Central memory CD4-positive, alpha-beta T cell (primary cell): ENCODE measurements around the gene MRPL46.
"Not testable (repeated sequence)": the region's sequence is repeated elsewhere in the genome, so short reads cannot be mapped to it uniquely, and the experiment has no call there.

Experiments
- DNase-seq: peaks from one replicate; pipeline ENCODE4 v3.0.0; 2022

Gene MRPL46

GRCh38 chr15:88440021-88440420, 27.2 kb downstream of the MRPL46 start:
- DNase-seq, result no peak

- no peak for DNase-seq
These were observed 29.0 kb downstream of the MRPL46 start for GRCh38 chr15:88438181-88438580.

- DNase-seq, result not testable (repeated sequence)
These were observed 33.1 kb downstream of the MRPL46 start for GRCh38 chr15:88434106-88434505.

GRCh38 chr15:88433046-88433685, 34.0 kb downstream of the MRPL46 start:
- DNase-seq, result no peak

GRCh38 chr15:88431441-88431840, 35.7 kb downstream of the MRPL46 start:
- no peak for DNase-seq

GRCh38 chr15:88430051-88430450, 37.1 kb downstream of the MRPL46 start:
- no peak for DNase-seq

GRCh38 chr15:88428805-88429605, 38.2 kb downstream of the MRPL46 start:
- no peak for DNase-seq

GRCh38 chr15:88428053-88428452, 39.1 kb downstream of the MRPL46 start:
- DNase-seq, result no peak

- DNase-seq, result no peak
These were observed 40.9 kb downstream of the MRPL46 start for GRCh38 chr15:88426304-88426703.

GRCh38 chr15:88423331-88423730, 43.9 kb downstream of the MRPL46 start:
- no peak for DNase-seq

GRCh38 chr15:88419830-88420229, 47.4 kb downstream of the MRPL46 start:
- no peak for DNase-seq
